Measurements from ENCODE around the gene FBN2. TPM values are rescaled to one million over a fixed set of nuclear protein-coding genes. Genes with fewer than 3 reads are reported as not detected.

Gene FBN2
- total and polyA plus RNA-seq, 8 donors: 2.7 to 64.3 (median 54.3) TPM

GRCh38 chr5:128228521-128228920 lies 309.5 kb downstream of the FBN2 start:
- no peak overlapping the region for H3K27ac ChIP-seq
- intact Hi-C loops (cut with DNase I): loop anchor here in 1 of 2 donors (10.0 kb wide), 1 partner anchor 616 kb away; no protein-coding TSS in a partner anchor
- H3K27me3 ChIP-seq: no peaks in the 10 kb centered on the region
- no peak overlapping the region for H3K4me3 ChIP-seq
- no peaks in the 10 kb centered on the region for H3K4me1 ChIP-seq
- no peak for TF ChIP-seq CTCF (IDR thresholded peaks at IDR 0.05)
- no peaks in the 10 kb centered on the region for H3K9me3 ChIP-seq
- DNase-seq (peak in 1 of 4 donors; percentile 49), ATAC-seq (peak; percentile 16)
- no peaks in the 10 kb centered on the region for H3K36me3 ChIP-seq

GRCh38 chr5:128228008-128228407 lies 310.0 kb downstream of the FBN2 start:
- no peak for TF ChIP-seq CTCF (IDR thresholded peaks at IDR 0.05)
- Histone ChIP-seq H3K36me3 (no peaks in the 10 kb centered on the region), H3K27ac (no peak overlapping the region), H3K9me3 (no peaks in the 10 kb centered on the region), H3K4me3 (no peak overlapping the region), H3K4me1 (no peaks in the 10 kb centered on the region), H3K27me3 (no peaks in the 10 kb centered on the region)
- intact Hi-C loops (cut with DNase I): loop anchor here in 1 of 2 donors (10.0 kb wide), 1 partner anchor 617 kb away; no protein-coding TSS in a partner anchor
- DNase-seq (no peak), ATAC-seq (peak; percentile 66)

GRCh38 chr5:128225245-128226030 lies 312.6 kb downstream of the FBN2 start:
- H3K36me3 ChIP-seq: no peaks in the 10 kb centered on the region
- no peak overlapping the region for H3K4me3 ChIP-seq
- no peaks in the 10 kb centered on the region for H3K4me1 ChIP-seq
- no peak overlapping the region for H3K27ac ChIP-seq
- intact Hi-C loops (cut with DNase I): loop anchor here in 1 of 2 donors (10.0 kb wide), 1 partner anchor 619 kb away; no protein-coding TSS in a partner anchor
- DNase-seq: no peak
- no peaks in the 10 kb centered on the region for H3K9me3 ChIP-seq
- no peaks in the 10 kb centered on the region for H3K27me3 ChIP-seq
- ATAC-seq: no peak
- TF ChIP-seq CTCF (IDR thresholded peaks at IDR 0.05): no peak

GRCh38 chr5:128224336-128224735 lies 313.7 kb downstream of the FBN2 start:
- intact Hi-C loops (cut with DNase I): loop anchor here in 1 of 2 donors (10.0 kb wide), 1 partner anchor 620 kb away; no protein-coding TSS in a partner anchor
- no peak for TF ChIP-seq CTCF (IDR thresholded peaks at IDR 0.05)
- no peaks in the 10 kb centered on the region for H3K36me3 ChIP-seq
- H3K4me3 ChIP-seq: no peak overlapping the region
- DNase-seq (no peak), ATAC-seq (no peak)
- H3K27me3 ChIP-seq: no peaks in the 10 kb centered on the region
- H3K27ac ChIP-seq: no peak overlapping the region
- no peaks in the 10 kb centered on the region for H3K4me1 ChIP-seq
- no peaks in the 10 kb centered on the region for H3K9me3 ChIP-seq

GRCh38 chr5:128220841-128221240 lies 317.2 kb downstream of the FBN2 start:
- DNase-seq (no peak), ATAC-seq (no peak)
- H3K4me1 ChIP-seq: no peaks in the 10 kb centered on the region
- H3K4me3 ChIP-seq: no peak overlapping the region
- H3K27me3 ChIP-seq: no peaks in the 10 kb centered on the region
- no peak for TF ChIP-seq CTCF (IDR thresholded peaks at IDR 0.05)
- H3K36me3 ChIP-seq: no peaks in the 10 kb centered on the region
- H3K9me3 ChIP-seq: no peaks in the 10 kb centered on the region
- no peak overlapping the region for H3K27ac ChIP-seq
- intact Hi-C loops (cut with DNase I): loop anchor here in 1 of 2 donors (10.0 kb wide), 1 partner anchor 624 kb away; no protein-coding TSS in a partner anchor
